ENCODE measurements around the gene NOX1.
"Not testable (repeated sequence)": the region's sequence is repeated elsewhere in the genome, so short reads cannot be mapped to it uniquely, and the experiment has no call there.

Gene NOX1

GRCh38 chrX:100817340-100817739 is 56.8 kb downstream of the NOX1 start:
- DNase-seq, result no peak

- no peak for DNase-seq
Observed at GRCh38 chrX:100812216-100813158, 61.7 kb downstream of the NOX1 start.

- not testable (repeated sequence) for DNase-seq
Observed at GRCh38 chrX:100808265-100808664, 65.9 kb downstream of the NOX1 start.

GRCh38 chrX:100804780-100805179 is 69.4 kb downstream of the NOX1 start:
- no peak for DNase-seq

- no peak for DNase-seq
Observed at GRCh38 chrX:100802843-100803242, 71.3 kb downstream of the NOX1 start.

GRCh38 chrX:100798484-100799214 is 75.5 kb downstream of the NOX1 start:
- no peak for DNase-seq

- DNase-seq, result no peak
Observed at GRCh38 chrX:100797359-100797758, 76.8 kb downstream of the NOX1 start.

GRCh38 chrX:100796371-100796770 is 77.8 kb downstream of the NOX1 start:
- DNase-seq, result not testable (repeated sequence)

Measured in SHP77 (cell line).